H1 (cell line): ENCODE data around the gene KRT4. TPM values are rescaled to one million over a fixed set of nuclear protein-coding genes. Genes with fewer than 3 reads are reported as not detected.

Source experiments
- CTCF ChIA-PET: fragments of 300-600 bp; sonication (Branson Sonifier 250); formaldehyde crosslinking; loops from one replicate; lab custom pipeline; 2021; ENCODE audit not compliant: partially characterized antibody; lab: Charles Lee
- POLR2A ChIA-PET: fragments of 300-600 bp; sonication (Branson Sonifier 250); formaldehyde crosslinking; loops from one replicate; lab custom pipeline; 2021; ENCODE audit warnings: inconsistent platforms; ENCODE audit not compliant: partially characterized antibody; lab: Charles Lee
- DNase-seq, 2 experiments: peaks; one replicate each; pipeline versions ENCODE4 v3.0.0 to v3.0.0-alpha.2; 2010 to 2022; ENCODE audit warnings: low spot score in 2 of 2, low read depth in 1 of 2, mixed read lengths in 1 of 2
- FAIRE-seq: peaks from 2 replicates; lab custom pipeline; 2011; peaks lifted over from hg19 to GRCh38; lab: Jason Lieb, UNC
- H2AFZ ChIP-seq: 2 replicates; pipeline ENCODE4 v1.8.1; 2012; ENCODE audit warnings: low read length, inconsistent platforms
- H2AK5ac ChIP-seq: 2 replicates; pipeline ENCODE4 v1.6.1; 2013; ENCODE audit warnings: low read depth, low read length
- H2BK120ac ChIP-seq: replicated peaks from 2 replicates; pipeline ENCODE3; 2013; ENCODE audit warnings: low read depth, low read length, inconsistent platforms
- H2BK12ac ChIP-seq: 2 replicates; pipeline ENCODE4 v1.6.1; 2013; ENCODE audit warnings: low read depth, low read length
- H2BK15ac ChIP-seq: 2 replicates; pipeline ENCODE4 v1.6.1; 2013; ENCODE audit warnings: low read length
- H2BK20ac ChIP-seq: 2 replicates; pipeline ENCODE4 v1.6.1; 2013; ENCODE audit warnings: low read length
- H2BK5ac ChIP-seq: 2 replicates; pipeline ENCODE4 v1.6.1; 2013; ENCODE audit warnings: low read depth, low read length
- H3K14ac ChIP-seq: 2 replicates; pipeline ENCODE4 v1.6.1; 2013; ENCODE audit warnings: inconsistent platforms; ENCODE audit not compliant: insufficient read length
- H3K18ac ChIP-seq: 2 replicates; pipeline ENCODE4 v1.6.1; 2013; ENCODE audit warnings: low read length; ENCODE audit errors: extremely low read depth
- H3K23ac ChIP-seq: 2 replicates; pipeline ENCODE4 v1.6.1; 2013; ENCODE audit warnings: inconsistent platforms; ENCODE audit not compliant: insufficient read length
- H3K23me2 ChIP-seq: 2 replicates; pipeline ENCODE4 v1.6.1; 2013; ENCODE audit warnings: low read depth, low read length
- H3K27ac ChIP-seq: 2 replicates; pipeline ENCODE4 v1.6.1; 2011; ENCODE audit warnings: low read depth, low read length, inconsistent platforms
- H3K27me3 ChIP-seq, 4 experiments: replicated peaks in 1 of 4; 1 replicate in 1 of 4; 2 replicates in 3 of 4; pipeline versions ENCODE4 v1.6.1 to v1.8.1; 2011 to 2013; ENCODE audit warnings: low read length in 3 of 4, mild to moderate bottlenecking in 3 of 4, inconsistent platforms in 2 of 4, mixed read lengths in 2 of 4, moderate library complexity in 1 of 4; ENCODE audit not compliant: control insufficient read depth in 3 of 4, insufficient read depth in 3 of 4; ENCODE audit errors: extremely low read depth in 1 of 4
- H3K36me3 ChIP-seq, 4 experiments: 2 replicates each; pipeline versions ENCODE4 v1.6.1 to v1.8.1; 2011 to 2013; ENCODE audit warnings: mild to moderate bottlenecking in 4 of 4, low read length in 3 of 4, moderate library complexity in 2 of 4, control low read depth in 1 of 4, inconsistent platforms in 1 of 4; ENCODE audit not compliant: insufficient read depth in 4 of 4, control insufficient read depth in 2 of 4
- H3K4ac ChIP-seq: replicated peaks from 2 replicates; pipeline ENCODE3; 2013; ENCODE audit warnings: low read length, low read depth, mixed read lengths, inconsistent platforms; ENCODE audit not compliant: insufficient read length
- H3K4me1 ChIP-seq, 4 experiments: replicated peaks in 1 of 4; 1 replicate in 1 of 4; 2 replicates in 3 of 4; pipeline versions ENCODE4 v1.6.1 to v1.8.1; 2011 to 2013; ENCODE audit warnings: low read length in 3 of 4, inconsistent platforms in 2 of 4, mixed read lengths in 1 of 4; ENCODE audit not compliant: insufficient read depth in 4 of 4, control insufficient read depth in 3 of 4
- H3K4me2 ChIP-seq, 2 experiments: 2 replicates each; pipeline versions ENCODE4 v1.6.1 to v1.8.1; 2011 to 2013; ENCODE audit warnings: low read depth in 2 of 2, low read length in 2 of 2, control low read depth in 1 of 2, inconsistent platforms in 1 of 2, mild to moderate bottlenecking in 1 of 2; ENCODE audit not compliant: insufficient read depth in 1 of 2
- H3K4me3 ChIP-seq, 4 experiments: fragments of 200-600, 300-600 bp in 1 of 4; sonication (generic), shearing (Covaris generic), sonication (Bioruptor Twin) in 1 of 4; 2 replicates each; pipeline versions ENCODE4 v1.5.1 to v1.8.1; 2011 to 2016; ENCODE audit warnings: low read length in 4 of 4, low read depth in 3 of 4, control low read depth in 2 of 4, inconsistent platforms in 2 of 4, mild to moderate bottlenecking in 2 of 4, mixed read lengths in 1 of 4, moderate library complexity in 1 of 4; ENCODE audit not compliant: insufficient read depth in 2 of 4; ENCODE audit errors: extremely low read depth in 1 of 4
- H3K56ac ChIP-seq: replicated peaks from 2 replicates; pipeline ENCODE3; 2013; ENCODE audit warnings: low read depth, mild to moderate bottlenecking, mixed read lengths, low read length, inconsistent platforms; ENCODE audit not compliant: insufficient read length
- H3K79me1 ChIP-seq: 2 replicates; pipeline ENCODE4 v1.6.1; 2013; ENCODE audit warnings: low read depth, low read length, control low read depth
- H3K79me2 ChIP-seq, 2 experiments: 2 replicates each; pipeline versions ENCODE4 v1.6.1 to v1.8.1; 2012 to 2013; ENCODE audit warnings: low read length in 2 of 2, mild to moderate bottlenecking in 2 of 2, inconsistent platforms in 1 of 2; ENCODE audit not compliant: insufficient read depth in 2 of 2, control insufficient read depth in 1 of 2
- H3K9ac ChIP-seq, 4 experiments: replicated peaks in 1 of 4; 1 replicate in 1 of 4; 2 replicates in 3 of 4; pipeline versions ENCODE4 v1.6.1 to v1.8.1; 2011 to 2013; ENCODE audit warnings: low read depth in 3 of 4, low read length in 3 of 4, control low read depth in 2 of 4, mild to moderate bottlenecking in 2 of 4, moderate library complexity in 2 of 4, inconsistent platforms in 1 of 4; ENCODE audit errors: extremely low read depth in 1 of 4
- H3K9me3 ChIP-seq, 2 experiments: 2 replicates each; pipeline versions ENCODE4 v1.6.1 to v1.8.1; 2012 to 2013; ENCODE audit warnings: mild to moderate bottlenecking in 2 of 2, moderate library complexity in 2 of 2, control low read depth in 1 of 2, inconsistent platforms in 1 of 2, low read depth in 1 of 2, low read length in 1 of 2, mixed read lengths in 1 of 2; ENCODE audit not compliant: insufficient read depth in 2 of 2
- H4K20me1 ChIP-seq, 2 experiments: replicated peaks in 1 of 2; 2 replicates each; pipeline versions ENCODE3 to v1.8.1; 2011 to 2013; ENCODE audit warnings: inconsistent platforms in 2 of 2, low read length in 2 of 2, mild to moderate bottlenecking in 1 of 2; ENCODE audit not compliant: insufficient read depth in 2 of 2, control insufficient read depth in 1 of 2
- H4K5ac ChIP-seq: 2 replicates; pipeline ENCODE4 v1.6.1; 2013; ENCODE audit warnings: low read length, low read depth, mixed read lengths, inconsistent platforms; ENCODE audit not compliant: insufficient read length
- H4K8ac ChIP-seq: 2 replicates; pipeline ENCODE4 v1.8.0; 2013; ENCODE audit warnings: mild to moderate bottlenecking, moderate library complexity, low read length, inconsistent platforms; ENCODE audit not compliant: insufficient read depth; ENCODE audit errors: extremely low read depth
- H4K91ac ChIP-seq: replicated peaks from 2 replicates; pipeline ENCODE3; 2013; ENCODE audit warnings: low read length, mixed read lengths, inconsistent platforms; ENCODE audit not compliant: insufficient read length
- ASH2L ChIP-seq: fragments of 200-600, 300-600 bp; sonication (generic); IDR thresholded peaks from one replicate; pipeline ENCODE4 v1.7.1; 2017; ENCODE audit warnings: low read length
- EP300 ChIP-seq, 2 experiments: IDR thresholded peaks; 1 replicate in 1 of 2; 2 replicates in 1 of 2; pipeline ENCODE4 v1.6.1; 2011 to 2012; ENCODE audit warnings: low read depth in 2 of 2, low read length in 2 of 2, mild to moderate bottlenecking in 2 of 2, borderline replicate concordance in 1 of 2, inconsistent platforms in 1 of 2, moderate library complexity in 1 of 2
- HDAC6 ChIP-seq: IDR thresholded peaks from one replicate; pipeline ENCODE4 v1.7.1; 2012; ENCODE audit warnings: low read depth, mild to moderate bottlenecking, inconsistent platforms, low read length, moderate library complexity
- NANOG ChIP-seq: IDR thresholded peaks from 2 replicates; pipeline ENCODE4 v1.6.1; 2011; ENCODE audit warnings: low read length, low read depth, mild to moderate bottlenecking, inconsistent platforms; ENCODE audit not compliant: insufficient read depth, poor library complexity, severe bottlenecking
- RAD21 ChIP-seq, 2 experiments: IDR thresholded peaks in 1 of 2; conservative IDR thresholded peaks in 1 of 2; 2 replicates each; pipeline ENCODE4 v1.6.1; 2011; ENCODE audit warnings: low read depth in 2 of 2, low read length in 2 of 2, improper control_type of control experiment in 1 of 2, inconsistent platforms in 1 of 2, mild to moderate bottlenecking in 1 of 2, moderate library complexity in 1 of 2
- SIN3A ChIP-seq, 2 experiments: IDR thresholded peaks in 1 of 2; conservative IDR thresholded peaks in 1 of 2; 2 replicates each; pipeline ENCODE4 v1.6.1; 2011 to 2012; ENCODE audit warnings: low read length in 2 of 2, improper control_type of control experiment in 1 of 2, low read depth in 1 of 2, mild to moderate bottlenecking in 1 of 2
- YY1 ChIP-seq: IDR thresholded peaks from 2 replicates; pipeline ENCODE4 v1.6.1; 2011; ENCODE audit warnings: low read depth, mild to moderate bottlenecking, low read length
- polyA plus RNA-seq, 7 experiments: library from polyadenylated mRNA; depleted of rRNA in 3 of 7; stranded (reverse) in 5 of 7; unstranded in 2 of 7; fragments of >200 nt in 5 of 7; fragments of 200-250 nt in 2 of 7; gene quantifications; 1 replicate in 5 of 7; 2 replicates in 1 of 7; 4 replicates in 1 of 7; pipeline versions ENCODE4 v1.2.1 to v1.2.3, GENCODE V29; 2011 to 2013; ENCODE audit warnings: missing spikeins in 2 of 7, mixed read lengths in 2 of 7
- total RNA-seq: library from RNA; stranded (reverse); fragmentation: NEBNext Ultra II Directional; extraction: Animal tissue kit (Norgen Biotek cat#: 25700); gene quantifications from 2 replicates; pipeline ENCODE4 v1.2.1, GENCODE V29; 2021
- TF ChIP-seq, protein P1 (sequence below): IDR thresholded peaks from 2 replicates; pipeline ENCODE4 v1.6.1; 2012; ENCODE audit warnings: inconsistent platforms

Gene KRT4
- total and polyA plus RNA-seq, 2 of the 8 experiments (the other 6 are each of a cell fraction or from before 2014, with no cell fraction given): not detected

DNA sequence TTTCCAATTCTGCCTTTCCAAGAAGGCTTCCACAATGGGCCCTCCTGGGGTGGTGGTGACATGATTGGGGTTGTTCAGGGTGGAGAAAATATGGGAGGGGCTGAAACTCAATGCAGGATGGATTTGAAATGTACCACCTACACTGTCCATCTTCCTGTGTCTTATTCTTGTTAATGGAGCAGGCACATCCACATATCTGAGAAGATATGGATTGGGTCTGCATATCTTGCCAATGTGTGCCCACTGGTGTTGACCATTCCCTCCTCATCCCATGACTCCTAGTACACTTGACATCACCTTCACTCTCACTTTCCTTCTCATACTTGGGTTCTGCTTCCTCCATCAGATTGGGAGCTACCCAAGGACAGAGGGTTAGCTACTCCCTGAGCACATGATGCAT is 44.0 kb downstream of the KRT4 start:
- no peak overlapping the region for H3K56ac ChIP-seq
- no peak overlapping the region for H3K4ac ChIP-seq
- no peaks in the 10 kb centered on the region for H3K23me2 ChIP-seq
- H2BK15ac ChIP-seq: no peak overlapping the region
- no peak for DNase-seq
- no peak overlapping the region for H3K23ac ChIP-seq
- no peak overlapping the region for H4K91ac ChIP-seq
- ChIA-PET CTCF (interaction anchor here (1.2 to 1.7 kb wide), 3 partner anchors 9 to 53 kb away, joined by 3 to 4 read pairs (median 4); no protein-coding TSS in a partner anchor), POLR2A (no interaction called here)
- no peak overlapping the region for H2BK20ac ChIP-seq
- no peaks in the 10 kb centered on the region for H3K36me3 ChIP-seq
- FAIRE-seq: no peak
- H3K4me1 ChIP-seq: no peaks in the 10 kb centered on the region
- H3K4me3 ChIP-seq: no peak overlapping the region
- no peaks in the 10 kb centered on the region for H3K79me1 ChIP-seq
- no peak overlapping the region for H4K8ac ChIP-seq
- H2AFZ ChIP-seq: no peak overlapping the region
- H2AK5ac ChIP-seq: no peak overlapping the region
- no peak overlapping the region for H2BK12ac ChIP-seq
- H2BK120ac ChIP-seq: no peak overlapping the region
- no peak overlapping the region for H4K5ac ChIP-seq
- H3K27ac ChIP-seq: no peak overlapping the region
- no peak overlapping the region for H3K14ac ChIP-seq
- no peak overlapping the region for H2BK5ac ChIP-seq
- no peaks in the 10 kb centered on the region for H3K79me2 ChIP-seq
- no peak overlapping the region for H3K18ac ChIP-seq
- no peak overlapping the region for H3K4me2 ChIP-seq
- H4K20me1 ChIP-seq: no peaks in the 10 kb centered on the region
- no peaks in the 10 kb centered on the region for H3K9me3 ChIP-seq
- H3K27me3 ChIP-seq: 0 out of 7 replicates have a peak, but pooled peaks cover 0 to 2% (median 0%) of the 10 kb centered on the region in 4 experiments
- no peak overlapping the region for H3K9ac ChIP-seq
- TF ChIP-seq NANOG (no peak), YY1 (no peak), EP300 (IDR thresholded peaks at IDR 0.05; ENCODE audit: borderline replicate concordance in 1 of 2, low read depth in 2 of 2, low read length in 2 of 2) (no peak), ASH2L (no peak), HDAC6 (no peak), RAD21 (IDR thresholded peaks at IDR 0.05 in 1 of 2, conservative IDR thresholded peaks at IDR 0.05 in 1 of 2; ENCODE audit: low read depth in 2 of 2, low read length in 2 of 2) (no peak), SIN3A (conservative IDR thresholded peaks at IDR 0.05 in 1 of 2, IDR thresholded peaks at IDR 0.05 in 1 of 2; ENCODE audit: low read depth in 1 of 2, low read length in 2 of 2) (no peak)
- TF ChIP-seq, protein P1, sequence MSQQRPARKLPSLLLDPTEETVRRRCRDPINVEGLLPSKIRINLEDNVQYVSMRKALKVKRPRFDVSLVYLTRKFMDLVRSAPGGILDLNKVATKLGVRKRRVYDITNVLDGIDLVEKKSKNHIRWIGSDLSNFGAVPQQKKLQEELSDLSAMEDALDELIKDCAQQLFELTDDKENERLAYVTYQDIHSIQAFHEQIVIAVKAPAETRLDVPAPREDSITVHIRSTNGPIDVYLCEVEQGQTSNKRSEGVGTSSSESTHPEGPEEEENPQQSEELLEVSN: no peak
